Measurements from ENCODE around the gene EXOG. TPM values are rescaled to one million over a fixed set of nuclear protein-coding genes. Genes with fewer than 3 reads are reported as not detected.

Gene EXOG
- total RNA-seq, 1 experiment from 2014 or later: 8.3 TPM

DNA sequence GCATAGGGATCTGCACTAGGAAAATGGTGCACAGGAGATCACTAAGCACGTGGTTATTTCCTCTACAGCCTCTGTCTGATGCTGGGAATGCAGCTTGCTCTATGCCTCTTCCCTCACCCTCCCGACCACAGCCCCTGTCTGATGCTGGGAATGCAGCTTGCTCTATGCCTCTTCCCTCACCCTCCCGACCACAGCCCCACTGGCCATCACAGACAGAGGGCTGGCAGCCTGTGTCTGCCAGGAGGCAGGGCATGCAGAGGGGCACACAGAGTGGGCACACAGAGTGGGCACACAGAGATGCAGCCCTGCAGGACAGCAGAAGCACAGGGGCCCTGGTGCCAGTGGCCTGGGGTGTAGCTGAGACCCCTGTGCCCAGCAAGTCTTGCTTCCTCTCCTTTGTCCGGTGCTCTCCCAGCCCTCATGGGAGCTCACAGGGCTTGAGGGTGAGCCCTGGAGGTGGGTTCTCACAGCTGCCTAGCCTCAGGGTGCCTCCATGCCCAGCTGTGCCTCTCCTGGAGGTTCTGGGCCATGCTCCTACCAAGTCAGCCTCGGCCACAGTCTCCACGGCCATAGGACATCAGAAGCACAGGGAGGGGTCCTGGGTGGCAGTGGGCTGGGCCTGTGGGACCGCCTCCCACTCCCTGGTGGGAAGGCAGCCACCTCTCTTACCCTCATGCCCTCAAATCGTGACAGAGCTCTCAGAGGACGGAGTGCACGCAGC is 65.8 kb downstream of the EXOG start:
- DNase-seq (ENCODE audit: low read depth, low spot score) (no peak), ATAC-seq (no peak)
- H3K9me2 ChIP-seq (ENCODE audit: insufficient read depth): no peaks in the 10 kb centered on the region
- no peaks in the 10 kb centered on the region for H3K27me3 ChIP-seq (ENCODE audit: insufficient read depth, low read length)
- ChIA-PET POLR2A (no interaction called here), RAD21 (ENCODE audit: low non-redundant PET in 1 of 2, low total read pairs in 2 of 2, uncharacterized antibody in 2 of 2, unreplicated experiment in 2 of 2) (no interaction called here), CTCF (no interaction called here)
- BruUV-seq (replicated peaks): no TSS peak
- no peaks in the 10 kb centered on the region for H3K79me2 ChIP-seq (ENCODE audit: insufficient read depth, low read length)
- intact Hi-C loops (cut with micrococcal nuclease): no loop called here
- H2AFZ ChIP-seq (ENCODE audit: low read depth, low read length, poor library complexity, severe bottlenecking): no peak overlapping the region
- H4K20me1 ChIP-seq (ENCODE audit: insufficient read depth): no peaks in the 10 kb centered on the region
- no peak overlapping the region for H3K4me2 ChIP-seq (ENCODE audit: low read length)
- no peaks in the 10 kb centered on the region; a peak in 1 of 4 replicates for H3K36me3 ChIP-seq (ENCODE audit: control insufficient read depth in 1 of 2, insufficient read depth in 2 of 2, low read length in 2 of 2)
- TF ChIP-seq, protein P1, sequence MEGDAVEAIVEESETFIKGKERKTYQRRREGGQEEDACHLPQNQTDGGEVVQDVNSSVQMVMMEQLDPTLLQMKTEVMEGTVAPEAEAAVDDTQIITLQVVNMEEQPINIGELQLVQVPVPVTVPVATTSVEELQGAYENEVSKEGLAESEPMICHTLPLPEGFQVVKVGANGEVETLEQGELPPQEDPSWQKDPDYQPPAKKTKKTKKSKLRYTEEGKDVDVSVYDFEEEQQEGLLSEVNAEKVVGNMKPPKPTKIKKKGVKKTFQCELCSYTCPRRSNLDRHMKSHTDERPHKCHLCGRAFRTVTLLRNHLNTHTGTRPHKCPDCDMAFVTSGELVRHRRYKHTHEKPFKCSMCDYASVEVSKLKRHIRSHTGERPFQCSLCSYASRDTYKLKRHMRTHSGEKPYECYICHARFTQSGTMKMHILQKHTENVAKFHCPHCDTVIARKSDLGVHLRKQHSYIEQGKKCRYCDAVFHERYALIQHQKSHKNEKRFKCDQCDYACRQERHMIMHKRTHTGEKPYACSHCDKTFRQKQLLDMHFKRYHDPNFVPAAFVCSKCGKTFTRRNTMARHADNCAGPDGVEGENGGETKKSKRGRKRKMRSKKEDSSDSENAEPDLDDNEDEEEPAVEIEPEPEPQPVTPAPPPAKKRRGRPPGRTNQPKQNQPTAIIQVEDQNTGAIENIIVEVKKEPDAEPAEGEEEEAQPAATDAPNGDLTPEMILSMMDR (IDR thresholded peaks at IDR 0.05 in 2 of 3, conservative IDR thresholded peaks at IDR 0.05 in 1 of 3; ENCODE audit: borderline replicate concordance in 1 of 3, insufficient read depth in 1 of 3, low read depth in 2 of 3, low read length in 2 of 3): no peak
- no peak for TF ChIP-seq CEBPB (IDR thresholded peaks at IDR 0.05; ENCODE audit: low read depth)
- TF ChIP-seq ATF3 (IDR thresholded peaks at IDR 0.05): no peak
- no peak for TF ChIP-seq SIN3A (IDR thresholded peaks at IDR 0.05; ENCODE audit: low read depth)
- TF ChIP-seq SRF (IDR thresholded peaks at IDR 0.05; ENCODE audit: low read depth): no peak
- no peak for TF ChIP-seq RAD21 (IDR thresholded peaks at IDR 0.05; ENCODE audit: low read depth)
- TF ChIP-seq JUND (IDR thresholded peaks at IDR 0.05): no peak
- no peak for TF ChIP-seq ZFX (IDR thresholded peaks at IDR 0.05)
- no peak for TF ChIP-seq YY1 (IDR thresholded peaks at IDR 0.05; ENCODE audit: extremely low read depth, insufficient replicate concordance, low read depth, low read length)
- H3K9me3 ChIP-seq (ENCODE audit: control insufficient read depth in 1 of 2, insufficient read depth in 1 of 2, low read depth in 1 of 2, low read length in 2 of 2): no peaks in the 10 kb centered on the region
- no peaks in the 10 kb centered on the region for H3K4me1 ChIP-seq (ENCODE audit: control insufficient read depth in 1 of 2, insufficient read depth in 2 of 2, low read length in 2 of 2)
- no peak overlapping the region for H3K27ac ChIP-seq (ENCODE audit: low read depth, low read length)
- no peak overlapping the region for H3K4me3 ChIP-seq (replicated peaks in 1 of 2; ENCODE audit: low read depth in 1 of 2, low read length in 2 of 2)
- no peak overlapping the region for H3K9ac ChIP-seq (ENCODE audit: low read length)
